ENCODE results near the gene VSIG8. TPM values are rescaled to one million over a fixed set of nuclear protein-coding genes. Genes with fewer than 3 reads are reported as not detected.

The VSIG8 gene
- total and polyA plus RNA-seq, 9 of the 15 experiments (the other 6 are each of a cell fraction or from before 2014, with no cell fraction given): not detected

DNA sequence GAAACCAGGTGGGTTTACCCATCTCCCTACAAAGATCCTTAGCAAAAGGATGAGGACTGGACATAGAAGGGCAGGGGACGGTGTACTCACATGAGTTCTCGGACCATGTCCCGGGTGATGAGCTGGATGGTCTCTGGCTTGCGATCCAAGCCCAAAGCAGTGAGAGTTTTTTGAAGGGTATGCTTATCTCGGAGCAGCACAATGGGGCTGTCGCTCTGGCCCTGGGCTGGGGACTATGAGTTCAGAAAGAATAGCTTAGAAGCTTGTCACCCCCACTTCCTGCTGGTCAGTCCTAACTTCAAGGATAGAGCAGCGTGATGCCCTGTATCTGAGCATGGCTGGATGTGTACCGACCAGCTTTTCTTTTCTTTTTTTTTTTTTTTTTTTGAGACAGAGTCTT is 27.9 kb upstream of the VSIG8 start:
- Histone ChIP-seq H3K36me3 (ENCODE audit: control insufficient read depth, insufficient read depth, low read length) (no peaks in the 10 kb centered on the region), H3K9me3 (replicated peaks; ENCODE audit: control insufficient read depth, insufficient read depth, low read depth, low read length) (no peaks in the 10 kb centered on the region), H3K9ac (ENCODE audit: insufficient read depth in 1 of 2, low read depth in 2 of 2, low read length in 2 of 2) (peak overlapping the region in 1 of 2 experiments; percentile 21; a peak in 1 of 4 replicates), H3K4me3 (no peak overlapping the region), H3K4me1 (replicated peaks in 1 of 2; ENCODE audit: control insufficient read depth in 2 of 2, insufficient read depth in 2 of 2, low read length in 2 of 2) (peaks cover 4 to 13% of the 10 kb centered on the region in 2 experiments; a peak in 3 of 5 replicates), H3K27me3 (ENCODE audit: control insufficient read depth in 2 of 2, insufficient read depth in 2 of 2, low read length in 2 of 2) (0 out of 5 replicates have a peak, but pooled peaks cover 0 to 4% of the 10 kb centered on the region in 2 experiments), H3K9me1 (ENCODE audit: control insufficient read depth, insufficient read depth, low read length) (no peaks in the 10 kb centered on the region), H4K20me1 (replicated peaks; ENCODE audit: control insufficient read depth, insufficient read depth, low read length) (no peaks in the 10 kb centered on the region), H2AFZ (ENCODE audit: low read depth, low read length) (peak overlapping the region; percentile 80), H3K27ac (ENCODE audit: extremely low read depth, low read depth, low read length) (peak overlapping the region; percentile 60; the same call in 2 of the 3 replicates), H3K4me2 (ENCODE audit: insufficient read depth, low read length) (peak overlapping the region; percentile 56), H3K79me2 (ENCODE audit: control insufficient read depth, insufficient read depth, low read length) (no peaks in the 10 kb centered on the region)
- DNase-seq (ENCODE audit: extremely low read depth in 1 of 4, low spot score in 3 of 4) (peak in 2 of 4 experiments; percentile 61 to 66), ATAC-seq (peak; percentile 74), FAIRE-seq (peak; percentile 62)
- intact Hi-C loops (cut with micrococcal nuclease) (loop anchor here (2.0 to 5.0 kb wide), 2 partner anchors 54 to 108 kb away; partner anchors contain the start of gene DUSP23), in situ Hi-C loops (cut with MboI) (no loop called here)
- TF ChIP-seq ZNF143 (CRISPR knock-in tag; IDR thresholded peaks at IDR 0.05): no peak
- no peak for TF ChIP-seq HDGF (IDR thresholded peaks at IDR 0.05)
- TF ChIP-seq, protein P1, sequence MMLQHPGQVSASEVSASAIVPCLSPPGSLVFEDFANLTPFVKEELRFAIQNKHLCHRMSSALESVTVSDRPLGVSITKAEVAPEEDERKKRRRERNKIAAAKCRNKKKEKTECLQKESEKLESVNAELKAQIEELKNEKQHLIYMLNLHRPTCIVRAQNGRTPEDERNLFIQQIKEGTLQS (IDR thresholded peaks at IDR 0.05): no peak
- TF ChIP-seq, protein P1 (CRISPR knock-in tag; conservative IDR thresholded peaks at IDR 0.05): 0 out of 2 replicates have a peak, but pooled peaks have one; percentile 15
- TF ChIP-seq PML (IDR thresholded peaks at IDR 0.05; ENCODE audit: low read length): no peak
- no peak for TF ChIP-seq E2F3 (CRISPR knock-in tag; IDR thresholded peaks at IDR 0.05)
- no peak for TF ChIP-seq KDM1A (IDR thresholded peaks at IDR 0.05)
- peak; percentile 40 for TF ChIP-seq CBFA2T3 (IDR thresholded peaks at IDR 0.05)
- peak; percentile 11; the same call in 1 of the 2 replicates for TF ChIP-seq TCF3 (CRISPR knock-in tag; IDR thresholded peaks at IDR 0.05)
- TF ChIP-seq TAL1 (IDR thresholded peaks at IDR 0.05): 0 out of 2 replicates have a peak, but pooled peaks have one; percentile 5
- TF ChIP-seq, protein P2, sequence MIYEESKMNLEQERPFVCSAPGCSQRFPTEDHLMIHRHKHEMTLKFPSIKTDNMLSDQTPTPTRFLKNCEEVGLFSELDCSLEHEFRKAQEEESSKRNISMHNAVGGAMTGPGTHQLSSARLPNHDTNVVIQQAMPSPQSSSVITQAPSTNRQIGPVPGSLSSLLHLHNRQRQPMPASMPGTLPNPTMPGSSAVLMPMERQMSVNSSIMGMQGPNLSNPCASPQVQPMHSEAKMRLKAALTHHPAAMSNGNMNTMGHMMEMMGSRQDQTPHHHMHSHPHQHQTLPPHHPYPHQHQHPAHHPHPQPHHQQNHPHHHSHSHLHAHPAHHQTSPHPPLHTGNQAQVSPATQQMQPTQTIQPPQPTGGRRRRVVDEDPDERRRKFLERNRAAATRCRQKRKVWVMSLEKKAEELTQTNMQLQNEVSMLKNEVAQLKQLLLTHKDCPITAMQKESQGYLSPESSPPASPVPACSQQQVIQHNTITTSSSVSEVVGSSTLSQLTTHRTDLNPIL (CRISPR knock-in tag; IDR thresholded peaks at IDR 0.05): no peak
- TF ChIP-seq BRCA1 (IDR thresholded peaks at IDR 0.05): no peak
- TF ChIP-seq BRCA1 (CRISPR knock-in tag; IDR thresholded peaks at IDR 0.05): no peak
- no peak for TF ChIP-seq THAP7 (CRISPR knock-in tag; IDR thresholded peaks at IDR 0.05)
- ChIA-PET POLR2A (interaction anchor here (1.1 to 1.4 kb wide), 3 partner anchors 10 to 92 kb away, joined by 3 to 4 read pairs (median 3); partner anchors contain the start of gene CFAP45), CTCF (ENCODE audit: low intra/inter-chr PET ratio) (interaction anchor here (0.8 to 2.8 kb wide), 4 partner anchors 55 to 110 kb away, joined by 3 to 36 read pairs (median 13); partner anchors contain the start of gene DUSP23)
- BruUV-seq (replicated peaks): no TSS peak
- 30% methylated on average over 8 of the region's 8 CpGs for WGBS (ENCODE audit: insufficient coverage, low coverage, missing lambda C conversion rate)

Data from K562 (cell line).